Lung (tissue), 12 donors: Measurements from ENCODE around the gene ZNF865. TPM values are rescaled to one million over a fixed set of nuclear protein-coding genes. Genes with fewer than 3 reads are reported as not detected.

Source experiments
- ATAC-seq: fragments of 200-7000 bp; cut with Tn5 transposase; one replicate; pipeline ENCODE4 v1.9.1; 2020; ENCODE audit warnings: moderate number of reproducible peaks; ENCODE audit not compliant: insufficient read depth, low FRiP score
- DNase-seq, 3 donors: peaks; one replicate each; pipeline ENCODE4 v3.0.0-alpha.2; 2013 to 2017
- H3K27ac ChIP-seq, 2 donors: one replicate each; pipeline ENCODE4 v1.5.1; 2013; ENCODE audit warnings: mild to moderate bottlenecking in 2 of 2, moderate library complexity in 2 of 2, control low read depth in 1 of 2, inconsistent platforms in 1 of 2, low read depth in 1 of 2, low read length in 1 of 2
- H3K27me3 ChIP-seq, 3 donors: one replicate each; pipeline ENCODE4 v1.5.1; 2013; ENCODE audit warnings: low read length in 2 of 3; ENCODE audit not compliant: control insufficient read depth in 3 of 3, insufficient read depth in 3 of 3
- H3K36me3 ChIP-seq, 4 donors: one replicate each; pipeline ENCODE4 v1.5.1; 2013; ENCODE audit warnings: low read length in 4 of 4, mild to moderate bottlenecking in 1 of 4, moderate library complexity in 1 of 4; ENCODE audit not compliant: control insufficient read depth in 4 of 4, insufficient read depth in 4 of 4
- H3K4me1 ChIP-seq, 5 donors: one replicate each; pipeline ENCODE4 v1.5.1; 2013; ENCODE audit warnings: low read length in 5 of 5, mild to moderate bottlenecking in 2 of 5, moderate library complexity in 1 of 5; ENCODE audit not compliant: control insufficient read depth in 5 of 5, insufficient read depth in 5 of 5
- H3K4me3 ChIP-seq: one replicate; pipeline ENCODE4 v1.5.1; 2013; ENCODE audit warnings: mild to moderate bottlenecking, control low read depth, moderate library complexity
- H3K9ac ChIP-seq, 2 donors: one replicate each; pipeline ENCODE4 v1.5.1; 2013; ENCODE audit warnings: low read length in 2 of 2, control low read depth in 1 of 2; ENCODE audit not compliant: insufficient read depth in 1 of 2
- H3K9me3 ChIP-seq, 4 donors: one replicate each; pipeline ENCODE4 v1.5.1; 2013; ENCODE audit warnings: low read length in 3 of 4, mild to moderate bottlenecking in 1 of 4, moderate library complexity in 1 of 4; ENCODE audit not compliant: control insufficient read depth in 4 of 4, insufficient read depth in 3 of 4
- WGBS, 2 donors: extraction: QIAGEN DNeasy Blood & Tissue Kit; methylation state at CpG; one replicate each; pipeline ENCODE4 v1.1.7; 2013; 5-methylcytosine and 5-hydroxymethylcytosine counted together
- polyA plus RNA-seq, 2 donors: library from polyadenylated mRNA; stranded (reverse); fragments of 200-250 nt; gene quantifications; one replicate each; pipeline ENCODE4 v1.2.1, GENCODE V29; 2013
- total RNA-seq, 2 donors: library from RNA; depleted of rRNA in 1 of 2; stranded (reverse); fragments of >200 nt in 1 of 2; gene quantifications; one replicate each; pipeline ENCODE4 v1.2.1, GENCODE V29; 2014 to 2021
- TF ChIP-seq, protein P1 (sequence below): IDR thresholded peaks from 2 replicates; pipeline ENCODE4 v1.5.1; 2012; ENCODE audit warnings: mild to moderate bottlenecking; ENCODE audit errors: control extremely low read depth, extremely low read depth
- donor health status: control.
- donor health status: control.
- donor health status: Bipolar disorder and iron deficiency.
- donor health status: healthy.
- donor health status: DM: yes; HTN: yes; CAD: no.

ZNF865 gene
- total and polyA plus RNA-seq, 4 donors: 5.1 to 19.3 (median 10.0) TPM

DNA sequence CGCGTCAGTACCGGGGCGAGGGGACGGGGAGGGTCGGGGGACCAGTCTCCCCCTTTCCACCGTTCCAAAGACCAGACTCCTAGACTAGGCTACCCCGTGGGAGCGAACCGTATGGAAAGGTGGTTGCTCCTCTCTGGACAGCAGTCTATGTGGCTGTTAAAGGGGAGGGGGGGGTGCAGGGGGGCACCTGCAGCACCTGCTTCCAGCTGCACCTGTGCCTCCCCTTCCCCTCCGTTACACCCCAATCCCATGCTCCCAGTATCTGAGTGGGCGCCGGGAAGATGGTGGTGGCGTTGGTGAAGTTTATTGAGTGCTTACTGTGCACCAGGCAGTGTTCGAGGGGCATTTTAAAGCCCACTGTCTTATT lies 4.8 kb upstream of the ZNF865 start:
- WGBS, 2 donors: 4 to 5% methylated on average over 8 to 15 of the region's 15 CpGs
- Histone ChIP-seq H3K9me3 (no peaks in the 10 kb centered on the region), H3K4me3 (peak overlapping the region; percentile 52), H3K4me1 (peaks cover 0 to 13% (median 0%) of the 10 kb centered on the region in 5 donors), H3K9ac (no peak overlapping the region), H3K36me3 (peaks cover 0 to 19% (median 9%) of the 10 kb centered on the region in 4 donors), H3K27ac (peak overlapping the region; percentile 88 to 90), H3K27me3 (no peaks in the 10 kb centered on the region)
- DNase-seq (peak in 1 of 3 donors; percentile 11), ATAC-seq (no peak)
- TF ChIP-seq, protein P1, sequence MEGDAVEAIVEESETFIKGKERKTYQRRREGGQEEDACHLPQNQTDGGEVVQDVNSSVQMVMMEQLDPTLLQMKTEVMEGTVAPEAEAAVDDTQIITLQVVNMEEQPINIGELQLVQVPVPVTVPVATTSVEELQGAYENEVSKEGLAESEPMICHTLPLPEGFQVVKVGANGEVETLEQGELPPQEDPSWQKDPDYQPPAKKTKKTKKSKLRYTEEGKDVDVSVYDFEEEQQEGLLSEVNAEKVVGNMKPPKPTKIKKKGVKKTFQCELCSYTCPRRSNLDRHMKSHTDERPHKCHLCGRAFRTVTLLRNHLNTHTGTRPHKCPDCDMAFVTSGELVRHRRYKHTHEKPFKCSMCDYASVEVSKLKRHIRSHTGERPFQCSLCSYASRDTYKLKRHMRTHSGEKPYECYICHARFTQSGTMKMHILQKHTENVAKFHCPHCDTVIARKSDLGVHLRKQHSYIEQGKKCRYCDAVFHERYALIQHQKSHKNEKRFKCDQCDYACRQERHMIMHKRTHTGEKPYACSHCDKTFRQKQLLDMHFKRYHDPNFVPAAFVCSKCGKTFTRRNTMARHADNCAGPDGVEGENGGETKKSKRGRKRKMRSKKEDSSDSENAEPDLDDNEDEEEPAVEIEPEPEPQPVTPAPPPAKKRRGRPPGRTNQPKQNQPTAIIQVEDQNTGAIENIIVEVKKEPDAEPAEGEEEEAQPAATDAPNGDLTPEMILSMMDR: no peak

DNA sequence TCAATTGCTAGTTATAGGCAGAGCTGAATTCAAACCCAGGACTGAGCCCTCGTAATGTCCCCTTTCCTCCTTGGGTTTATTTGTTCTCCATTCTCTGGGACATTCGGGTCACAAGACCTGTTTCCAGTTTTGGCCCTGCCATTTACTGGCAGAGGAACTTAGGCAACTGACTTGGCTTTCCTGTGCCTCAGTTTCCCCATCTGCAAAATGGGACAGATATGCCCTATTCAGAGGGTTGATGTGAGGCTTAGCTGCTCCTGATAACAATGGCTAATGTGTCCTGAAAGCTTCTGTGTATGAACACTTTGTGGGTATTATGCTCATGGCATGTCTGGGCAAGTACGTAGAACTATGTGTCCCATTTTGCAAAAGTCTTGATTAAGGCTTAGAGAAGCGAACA lies 4.4 kb upstream of the ZNF865 start:
- H3K36me3 ChIP-seq: peaks cover 0 to 15% (median 6%) of the 10 kb centered on the region in 4 donors
- ATAC-seq (no peak), DNase-seq (no peak)
- H3K9me3 ChIP-seq: no peaks in the 10 kb centered on the region
- 55 to 62% methylated on average over 4 of the region's 4 CpGs for WGBS, 2 donors
- H3K9ac ChIP-seq: no peak overlapping the region
- TF ChIP-seq, protein P1: no peak
- peak overlapping the region; percentile 52 for H3K4me3 ChIP-seq
- peak overlapping the region; percentile 88 to 90 for H3K27ac ChIP-seq
- H3K4me1 ChIP-seq: peaks cover 0 to 17% (median 0%) of the 10 kb centered on the region in 5 donors
- H3K27me3 ChIP-seq: no peaks in the 10 kb centered on the region

DNA sequence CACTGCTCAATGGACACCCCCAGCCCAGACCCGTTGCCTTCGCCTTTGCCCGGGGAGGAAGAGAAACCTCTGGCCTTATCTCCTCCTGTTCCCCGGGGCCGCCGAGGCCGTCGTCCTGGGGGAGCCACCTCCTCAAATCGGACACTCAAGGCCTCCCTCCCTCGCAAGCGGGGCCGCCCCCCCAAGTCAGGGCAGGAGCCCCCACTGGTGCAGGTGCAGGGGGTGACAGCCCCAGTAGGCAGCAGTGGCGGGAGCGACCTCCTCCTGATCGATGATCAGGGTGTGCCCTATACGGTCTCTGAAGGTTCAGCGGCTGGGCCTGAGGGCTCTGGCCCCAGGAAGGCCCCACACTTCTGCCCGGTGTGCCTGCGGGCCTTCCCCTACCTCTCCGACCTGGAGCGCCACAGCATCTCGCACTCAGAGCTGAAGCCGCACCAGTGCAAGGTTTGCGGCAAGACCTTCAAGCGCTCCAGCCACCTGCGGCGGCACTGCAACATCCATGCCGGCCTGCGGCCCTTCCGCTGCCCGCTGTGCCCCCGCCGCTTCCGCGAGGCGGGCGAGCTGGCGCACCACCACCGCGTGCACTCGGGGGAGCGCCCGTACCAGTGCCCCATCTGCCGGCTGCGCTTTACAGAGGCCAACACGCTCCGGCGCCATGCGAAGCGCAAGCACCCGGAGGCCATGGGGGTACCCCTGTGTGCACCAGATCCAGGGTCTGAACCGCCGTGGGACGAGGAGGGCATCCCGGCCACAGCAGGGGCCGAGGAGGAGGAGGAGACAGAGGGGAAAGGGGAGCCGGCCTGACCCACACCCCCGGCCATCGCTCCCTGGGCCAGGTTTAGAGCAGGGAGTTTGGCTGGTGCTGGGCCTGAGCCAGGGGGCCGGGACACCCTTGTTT lies 3.1 kb upstream of the ZNF865 start:
- Histone ChIP-seq H3K27me3 (no peaks in the 10 kb centered on the region), H3K4me1 (peaks cover 0 to 25% (median 0%) of the 10 kb centered on the region in 5 donors), H3K4me3 (no peak overlapping the region), H3K27ac (no peak overlapping the region), H3K9ac (no peak overlapping the region), H3K9me3 (no peaks in the 10 kb centered on the region), H3K36me3 (peaks cover 0 to 12% (median 4%) of the 10 kb centered on the region in 4 donors)
- TF ChIP-seq, protein P1: no peak
- DNase-seq (no peak), ATAC-seq (no peak)
- WGBS, 2 donors: 95 to 97% methylated on average over 52 to 60 of the region's 60 CpGs
